ENCODE measurements around the gene THAP4. TPM values are rescaled to one million over a fixed set of nuclear protein-coding genes. Genes with fewer than 3 reads are reported as not detected.

The THAP4 gene
- total and polyA plus RNA-seq, 9 donors, result 36.3 to 51.7 (median 43.9) TPM

GRCh38 chr2:241675885-241676284 lies 38.9 kb upstream of the THAP4 start:
- 82% methylated on average over 16 of the region's 17 CpGs for WGBS (ENCODE audit: insufficient coverage)
- peaks cover 82% of the 10 kb centered on the region for H3K36me3 ChIP-seq (ENCODE audit: control insufficient read depth, insufficient read depth, low read length)

DNA sequence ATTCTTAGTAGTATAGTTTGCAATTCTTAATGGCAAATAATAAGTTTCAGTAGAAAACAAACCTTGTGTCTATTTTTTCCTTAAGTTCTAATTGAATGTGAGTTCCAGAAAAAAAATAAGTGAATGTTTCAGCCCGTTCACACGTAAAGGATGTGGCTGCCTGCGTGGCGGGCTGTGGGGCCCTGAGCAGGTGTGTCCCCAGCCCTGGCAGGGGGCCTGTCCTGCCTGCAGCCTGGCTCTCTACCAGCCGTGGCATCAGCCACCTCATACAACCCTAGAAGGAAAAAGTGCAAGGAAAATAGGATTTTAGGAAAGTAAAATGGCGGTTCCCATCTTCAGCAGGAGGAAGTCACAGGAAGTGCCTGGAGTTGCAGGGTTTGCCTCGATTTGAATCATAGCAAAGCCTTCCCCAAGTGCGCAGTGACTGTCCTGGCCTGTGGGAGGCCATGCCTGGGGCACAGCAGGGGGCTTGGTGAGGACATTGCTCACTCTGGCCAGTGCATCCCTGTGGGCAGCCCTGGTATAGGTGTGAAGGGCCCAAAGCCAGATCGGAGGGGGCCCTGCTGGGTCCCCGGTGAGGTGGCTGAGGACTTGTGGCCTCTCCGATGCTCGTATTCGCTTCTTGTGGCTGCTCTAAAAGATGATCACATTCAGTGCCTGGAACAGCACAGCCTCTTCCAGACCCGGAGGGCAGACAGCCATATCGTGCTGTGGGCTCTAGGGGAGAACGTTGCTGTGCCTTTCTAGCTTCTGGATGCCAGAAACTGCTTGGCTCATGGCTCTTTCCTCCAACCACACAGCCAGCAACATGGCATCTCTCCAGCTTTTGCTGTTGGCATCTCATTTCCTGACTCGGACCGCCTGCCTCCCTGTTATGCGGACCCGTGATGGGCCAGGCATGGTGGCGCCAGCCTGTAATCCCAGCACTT lies 37.1 kb upstream of the THAP4 start:
- Histone ChIP-seq H3K27me3 (ENCODE audit: control insufficient read depth, insufficient read depth, low read length) (no peaks in the 10 kb centered on the region), H3K9me3 (replicated peaks; ENCODE audit: control insufficient read depth, low read depth, low read length) (no peaks in the 10 kb centered on the region), H3K27ac (ENCODE audit: low read length) (no peak overlapping the region), H3K4me3 (ENCODE audit: low read length) (no peak overlapping the region), H3K36me3 (ENCODE audit: control insufficient read depth, insufficient read depth, low read length) (peaks cover 82% of the 10 kb centered on the region), H3K4me1 (ENCODE audit: control insufficient read depth, insufficient read depth, low read length) (no peaks in the 10 kb centered on the region)
- 77% methylated on average over 18 of the region's 21 CpGs for WGBS (ENCODE audit: insufficient coverage)
- DNase-seq, result no peak

More at GRCh38 chr2:241675885-241676284, 38.9 kb upstream of the THAP4 start:
- DNase-seq, result no peak
- Histone ChIP-seq H3K4me3 (ENCODE audit: low read length) (no peak overlapping the region), H3K4me1 (ENCODE audit: control insufficient read depth, insufficient read depth, low read length) (no peaks in the 10 kb centered on the region), H3K27ac (ENCODE audit: low read length) (no peak overlapping the region), H3K27me3 (ENCODE audit: control insufficient read depth, insufficient read depth, low read length) (no peaks in the 10 kb centered on the region), H3K9me3 (replicated peaks; ENCODE audit: control insufficient read depth, low read depth, low read length) (no peaks in the 10 kb centered on the region)

- Histone ChIP-seq H3K27me3 (ENCODE audit: control insufficient read depth, insufficient read depth, low read length) (no peaks in the 10 kb centered on the region), H3K27ac (ENCODE audit: low read length) (no peak overlapping the region), H3K4me3 (ENCODE audit: low read length) (no peak overlapping the region), H3K36me3 (ENCODE audit: control insufficient read depth, insufficient read depth, low read length) (peaks cover 82% of the 10 kb centered on the region), H3K9me3 (replicated peaks; ENCODE audit: control insufficient read depth, low read depth, low read length) (no peaks in the 10 kb centered on the region), H3K4me1 (ENCODE audit: control insufficient read depth, insufficient read depth, low read length) (no peaks in the 10 kb centered on the region)
- DNase-seq, result no peak
- 92% methylated on average over 10 of the region's 18 CpGs for WGBS (ENCODE audit: insufficient coverage)
Measured at GRCh38 chr2:241673189-241673663, 36.3 kb upstream of the THAP4 start.

DNA sequence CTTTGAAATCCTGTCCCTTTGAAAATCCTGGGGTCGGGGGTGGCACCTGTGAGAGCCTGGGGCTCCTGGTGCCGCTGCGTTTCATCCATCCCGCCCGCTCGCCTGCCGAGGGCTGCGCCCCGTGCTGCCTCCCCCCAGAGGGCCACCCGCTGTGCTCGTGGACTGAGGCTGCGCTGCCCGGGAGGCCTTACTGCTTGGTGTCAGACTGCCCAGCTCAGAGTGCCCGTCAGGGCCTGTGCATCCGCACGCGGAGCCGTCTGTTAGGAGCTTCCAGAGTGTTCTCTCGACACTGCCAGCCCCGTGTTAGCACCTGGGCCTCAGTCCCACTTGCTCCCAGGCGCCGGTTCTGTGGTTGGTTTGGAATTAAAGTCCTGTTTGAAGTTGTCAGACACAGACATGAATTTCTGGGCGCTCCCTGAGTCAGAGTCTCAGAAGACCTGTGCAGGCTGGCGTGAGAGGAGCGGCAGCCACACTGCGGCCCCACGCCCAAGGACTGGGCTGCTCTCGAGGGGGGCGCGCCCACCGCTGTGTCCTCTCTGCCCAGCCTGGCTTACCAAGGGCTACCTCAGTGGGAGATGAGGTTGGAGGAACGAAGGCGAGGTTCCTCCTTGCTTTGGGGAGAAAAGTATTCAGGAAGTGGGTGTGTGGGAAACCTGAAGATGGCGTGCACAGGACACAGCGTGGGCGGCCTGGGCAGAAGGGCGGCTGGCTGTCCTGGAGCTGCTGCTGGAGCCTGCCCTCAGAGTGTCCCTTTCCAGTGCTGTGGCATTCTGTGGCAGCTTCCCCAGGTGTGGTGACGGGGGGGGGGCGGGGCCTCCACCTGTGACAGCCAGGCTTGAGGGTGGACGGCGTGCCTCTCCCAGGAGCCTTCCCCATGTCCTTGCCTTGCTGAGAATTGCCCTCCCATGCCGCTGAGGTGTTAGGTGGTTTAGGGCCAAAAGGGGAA lies 35.6 kb upstream of the THAP4 start:
- Histone ChIP-seq H3K4me1 (ENCODE audit: control insufficient read depth, insufficient read depth, low read length) (no peaks in the 10 kb centered on the region), H3K27ac (ENCODE audit: low read length) (no peak overlapping the region), H3K27me3 (ENCODE audit: control insufficient read depth, insufficient read depth, low read length) (no peaks in the 10 kb centered on the region), H3K4me3 (ENCODE audit: low read length) (no peak overlapping the region), H3K36me3 (ENCODE audit: control insufficient read depth, insufficient read depth, low read length) (peaks cover 83% of the 10 kb centered on the region), H3K9me3 (replicated peaks; ENCODE audit: control insufficient read depth, low read depth, low read length) (no peaks in the 10 kb centered on the region)
- DNase-seq, result no peak
- 91% methylated on average over 36 of the region's 42 CpGs for WGBS (ENCODE audit: insufficient coverage)

DNA sequence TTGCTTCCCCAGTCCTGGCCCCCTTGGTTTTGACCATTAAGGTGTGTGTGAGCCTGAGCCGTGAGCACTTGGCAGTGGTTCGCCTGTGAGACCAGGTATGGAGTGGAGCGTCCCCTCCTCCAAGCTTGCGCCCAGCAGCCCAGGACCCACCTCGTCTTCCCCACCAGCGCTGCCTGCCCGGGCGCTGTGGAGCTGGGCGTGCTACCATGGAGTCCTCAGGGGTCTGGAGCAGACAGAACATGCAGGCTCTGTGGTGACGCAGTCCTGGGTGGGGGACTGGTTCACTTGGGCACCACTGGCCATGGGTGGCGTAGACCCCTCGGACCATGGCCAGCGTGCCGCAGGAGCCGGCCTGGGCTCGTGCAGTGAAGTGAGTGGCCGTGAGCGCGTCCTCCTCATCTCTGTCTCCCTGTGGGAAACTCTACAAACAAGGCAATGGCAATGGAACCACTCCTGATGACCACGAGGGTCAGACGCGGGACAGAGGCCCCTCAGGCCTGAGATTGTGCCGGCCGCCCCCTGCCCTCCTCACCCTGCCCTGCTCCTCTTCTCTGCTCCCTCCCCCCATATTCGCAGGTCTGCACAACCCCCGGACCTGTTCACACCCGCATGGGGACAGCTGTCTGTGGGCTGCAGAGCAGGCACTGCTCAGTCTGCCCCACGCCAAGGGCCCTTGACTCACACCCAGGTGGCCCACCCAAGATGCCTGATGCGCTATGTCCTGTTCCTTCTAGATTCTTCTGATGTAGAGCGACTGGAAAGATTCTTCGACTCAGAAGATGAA lies 34.7 kb upstream of the THAP4 start:
- Histone ChIP-seq H3K4me1 (ENCODE audit: control insufficient read depth, insufficient read depth, low read length) (no peaks in the 10 kb centered on the region), H3K36me3 (ENCODE audit: control insufficient read depth, insufficient read depth, low read length) (peaks cover 81% of the 10 kb centered on the region), H3K27me3 (ENCODE audit: control insufficient read depth, insufficient read depth, low read length) (no peaks in the 10 kb centered on the region), H3K27ac (ENCODE audit: low read length) (no peak overlapping the region), H3K4me3 (ENCODE audit: low read length) (no peak overlapping the region), H3K9me3 (replicated peaks; ENCODE audit: control insufficient read depth, low read depth, low read length) (no peaks in the 10 kb centered on the region)
- WGBS (ENCODE audit: insufficient coverage), result 91% methylated on average over 29 of the region's 31 CpGs
- DNase-seq, result no peak

- no peak for DNase-seq
- no peak overlapping the region for H3K27ac ChIP-seq (ENCODE audit: low read length)
- no peaks in the 10 kb centered on the region for H3K9me3 ChIP-seq (replicated peaks; ENCODE audit: control insufficient read depth, low read depth, low read length)
- no peak overlapping the region for H3K4me3 ChIP-seq (ENCODE audit: low read length)
- peaks cover 73% of the 10 kb centered on the region for H3K36me3 ChIP-seq (ENCODE audit: control insufficient read depth, insufficient read depth, low read length)
- H3K27me3 ChIP-seq (ENCODE audit: control insufficient read depth, insufficient read depth, low read length), result no peaks in the 10 kb centered on the region
- no peaks in the 10 kb centered on the region for H3K4me1 ChIP-seq (ENCODE audit: control insufficient read depth, insufficient read depth, low read length)
- 88% methylated on average over 25 of the region's 31 CpGs for WGBS (ENCODE audit: insufficient coverage)
Measured at GRCh38 chr2:241670333-241671110, 33.6 kb upstream of the THAP4 start.

DNA sequence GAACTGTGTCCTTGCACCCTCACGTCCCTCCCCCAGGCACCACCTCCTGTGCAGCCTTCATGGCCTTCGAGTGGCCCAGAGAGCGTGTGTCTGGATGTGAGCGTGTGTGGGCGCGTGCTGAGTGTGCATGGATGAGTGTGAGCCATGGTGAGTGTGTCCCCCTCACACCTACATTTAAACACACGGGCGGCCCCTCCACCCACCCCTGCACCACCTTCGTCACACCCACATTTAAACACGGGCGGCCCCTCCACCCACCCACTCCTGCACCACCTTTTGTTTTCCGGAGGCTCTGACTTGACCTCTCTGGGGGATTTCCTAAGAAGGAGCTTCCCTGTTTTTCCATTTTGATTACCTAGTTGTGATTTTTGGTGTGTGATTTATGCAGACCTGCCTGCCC lies 31.9 kb upstream of the THAP4 start:
- Histone ChIP-seq H3K9me3 (replicated peaks; ENCODE audit: control insufficient read depth, low read depth, low read length) (no peaks in the 10 kb centered on the region), H3K36me3 (ENCODE audit: control insufficient read depth, insufficient read depth, low read length) (peaks cover 60% of the 10 kb centered on the region), H3K4me3 (ENCODE audit: low read length) (no peak overlapping the region), H3K4me1 (ENCODE audit: control insufficient read depth, insufficient read depth, low read length) (no peaks in the 10 kb centered on the region), H3K27ac (ENCODE audit: low read length) (no peak overlapping the region), H3K27me3 (ENCODE audit: control insufficient read depth, insufficient read depth, low read length) (no peaks in the 10 kb centered on the region)
- WGBS (ENCODE audit: insufficient coverage), result 100% methylated on average over 1 of the region's 12 CpGs
- DNase-seq, result no peak

- 95% methylated on average over 17 of the region's 21 CpGs for WGBS (ENCODE audit: insufficient coverage)
- H3K4me1 ChIP-seq (ENCODE audit: control insufficient read depth, insufficient read depth, low read length), result no peaks in the 10 kb centered on the region
- H3K9me3 ChIP-seq (replicated peaks; ENCODE audit: control insufficient read depth, low read depth, low read length), result no peaks in the 10 kb centered on the region
- H3K27me3 ChIP-seq (ENCODE audit: control insufficient read depth, insufficient read depth, low read length), result no peaks in the 10 kb centered on the region
- no peak for DNase-seq
- H3K27ac ChIP-seq (ENCODE audit: low read length), result no peak overlapping the region
- H3K4me3 ChIP-seq (ENCODE audit: low read length), result no peak overlapping the region
- H3K36me3 ChIP-seq (ENCODE audit: control insufficient read depth, insufficient read depth, low read length), result peaks cover 60% of the 10 kb centered on the region
Measured at GRCh38 chr2:241668354-241668753, 31.4 kb upstream of the THAP4 start.

Measured in muscle of leg (tissue), 11 donors.